Small intestine (tissue), 7 donors: ENCODE results near the gene TAOK1. TPM values are rescaled to one million over a fixed set of nuclear protein-coding genes. Genes with fewer than 3 reads are reported as not detected.
A peak's percentile ranks its signal among the peaks of the same experiment; 100 is the strongest.

Experiments used
- DNase-seq, 2 donors: peaks; one replicate each; pipeline versions ENCODE4 v3.0.0 to v3.0.0-alpha.2; 2013
- FAIRE-seq: peaks from 2 replicates; lab custom pipeline; 2012; peaks lifted over from hg19 to GRCh38; lab: Jason Lieb, UNC
- H3K27ac ChIP-seq, 3 donors: one replicate each; pipeline ENCODE4 v1.5.1; 2013; ENCODE audit warnings: low read length in 2 of 3, mild to moderate bottlenecking in 2 of 3, control low read depth in 1 of 3, inconsistent platforms in 1 of 3, low read depth in 1 of 3, moderate library complexity in 1 of 3
- H3K27me3 ChIP-seq, 3 donors: one replicate each; pipeline ENCODE4 v1.6.1; 2013; ENCODE audit warnings: low read length in 3 of 3, inconsistent platforms in 1 of 3; ENCODE audit not compliant: control insufficient read depth in 3 of 3, insufficient read depth in 3 of 3
- H3K36me3 ChIP-seq, 3 donors: one replicate each; pipeline ENCODE4 v1.6.1; 2013; ENCODE audit warnings: low read length in 3 of 3, inconsistent platforms in 1 of 3, low read depth in 1 of 3, mild to moderate bottlenecking in 1 of 3, moderate library complexity in 1 of 3; ENCODE audit not compliant: control insufficient read depth in 3 of 3, insufficient read depth in 2 of 3
- H3K4me1 ChIP-seq, 3 donors: one replicate each; pipeline ENCODE4 v1.6.1; 2013; ENCODE audit warnings: low read length in 2 of 3, inconsistent platforms in 1 of 3, low read depth in 1 of 3, mild to moderate bottlenecking in 1 of 3, moderate library complexity in 1 of 3; ENCODE audit not compliant: control insufficient read depth in 3 of 3, insufficient read depth in 2 of 3
- H3K4me3 ChIP-seq, 3 donors: one replicate each; pipeline ENCODE4 v1.5.1; 2013; ENCODE audit warnings: low read length in 3 of 3, control low read depth in 1 of 3, inconsistent platforms in 1 of 3, low read depth in 1 of 3, mild to moderate bottlenecking in 1 of 3, moderate library complexity in 1 of 3
- H3K9me3 ChIP-seq, 2 donors: one replicate each; pipeline ENCODE4 v1.6.1; 2013; ENCODE audit warnings: low read depth in 1 of 2, low read length in 1 of 2; ENCODE audit not compliant: control insufficient read depth in 2 of 2, insufficient read depth in 1 of 2
- WGBS, 3 donors: extraction: QIAGEN DNeasy Blood & Tissue Kit; methylation state at CpG; one replicate each; pipeline ENCODE4 v1.1.7; 2013; 5-methylcytosine and 5-hydroxymethylcytosine counted together
- polyA plus RNA-seq, 4 donors: library from polyadenylated mRNA; stranded (reverse) in 3 of 4; unstranded in 1 of 4; fragments of 200-250 nt in 3 of 4; fragments of 120-200 nt in 1 of 4; gene quantifications; one replicate each; pipeline versions ENCODE4 v1.2.1 to v1.2.3, GENCODE V29; 2013
- donor health status: healthy with polysubstance abuse.
- donor health status: control.
- donor health status: control.
- donor health status: Bipolar disorder and iron deficiency.
- donor health status: healthy.

TAOK1 gene
- polyA plus RNA-seq, 4 donors = 4.1 to 18.8 (median 5.9) TPM

DNA sequence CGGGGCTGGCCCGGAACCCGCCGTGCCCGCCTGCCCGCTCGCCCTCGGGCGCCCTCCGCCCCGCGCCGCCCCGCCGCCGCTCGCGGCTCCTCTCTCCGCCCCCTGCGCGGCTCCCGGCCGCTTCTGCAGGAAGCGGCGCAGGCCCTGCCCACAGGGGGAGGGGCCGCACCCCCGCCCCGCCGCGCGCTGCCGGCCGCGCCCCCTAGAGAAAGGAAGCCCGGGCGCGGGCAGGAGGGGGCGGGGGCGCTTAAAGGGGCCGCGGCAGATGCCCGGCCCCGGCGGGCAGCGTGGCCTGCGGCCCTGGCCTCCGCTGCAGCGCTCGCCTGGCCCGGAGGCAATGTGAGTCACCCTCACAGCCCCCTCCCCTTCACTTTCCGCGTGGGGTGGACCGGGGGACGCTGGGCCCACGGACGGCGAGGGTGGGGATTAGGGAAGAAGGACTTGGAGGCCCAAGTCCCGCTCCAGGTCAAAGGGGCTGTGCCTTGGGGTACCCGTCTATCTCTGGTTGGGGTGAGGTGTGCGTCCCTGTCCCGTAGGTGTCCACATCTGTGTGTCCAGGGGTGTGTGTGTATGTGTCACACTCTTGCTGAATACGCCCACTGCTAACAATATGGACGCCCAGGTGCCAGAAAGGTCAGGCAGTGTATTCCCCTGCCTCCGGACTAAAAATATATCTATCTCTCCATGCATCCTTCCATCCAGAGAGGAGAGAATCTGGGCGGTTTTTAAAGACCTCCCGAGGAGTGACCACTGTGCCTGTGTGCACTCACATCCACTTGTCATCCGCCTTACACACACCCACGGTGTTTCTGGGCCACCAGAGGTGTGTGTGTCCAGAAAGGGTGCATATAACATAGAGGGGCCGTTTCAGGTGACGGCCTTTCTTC lies 199.6 kb downstream of the TAOK1 start, which contains the start of gene GIT1:
Gene GIT1, minus strand, starts transcription at position 125 of the 887 bp plus-strand sequence. CDS start 270 bp downstream, outside the sequence.
- Histone ChIP-seq H3K4me3 (peak within 1 kb of the TSS; percentile 65 to 98 (median 81)), H3K4me1 (peaks cover 2 to 59% (median 9%) of the 10 kb centered on the region in 3 donors), H3K27me3 (peaks cover 0 to 2% (median 0%) of the 10 kb centered on the region in 3 donors), H3K9me3 (no peaks in the 10 kb centered on the region), H3K27ac (peak within 1 kb of the TSS; percentile 64 to 77 (median 69)), H3K36me3 (peaks cover 0 to 18% (median 0%) of the 10 kb centered on the region in 3 donors)
- WGBS, 3 donors = 6 to 11% (median 8%) methylated on average over 32 to 70 of the region's 70 CpGs
- FAIRE-seq (no peak), DNase-seq (peak; percentile 87 to 92)

- 44 to 67% (median 59%) methylated on average over 28 to 30 of the region's 30 CpGs for WGBS, 3 donors
- Histone ChIP-seq H3K9me3 (no peaks in the 10 kb centered on the region), H3K4me1 (peaks cover 2 to 59% (median 9%) of the 10 kb centered on the region in 3 donors), H3K27ac (peak overlapping the region in 1 of 3 donors; percentile 81), H3K36me3 (peaks cover 0 to 14% (median 0%) of the 10 kb centered on the region in 3 donors), H3K27me3 (peaks cover 0 to 2% (median 0%) of the 10 kb centered on the region in 3 donors), H3K4me3 (peak overlapping the region in 2 of 3 donors; percentile 53 to 98)
- FAIRE-seq (no peak), DNase-seq (no peak)
Observed at GRCh38 chr17:29590411-29591145, 200.4 kb downstream of the TAOK1 start.

DNA sequence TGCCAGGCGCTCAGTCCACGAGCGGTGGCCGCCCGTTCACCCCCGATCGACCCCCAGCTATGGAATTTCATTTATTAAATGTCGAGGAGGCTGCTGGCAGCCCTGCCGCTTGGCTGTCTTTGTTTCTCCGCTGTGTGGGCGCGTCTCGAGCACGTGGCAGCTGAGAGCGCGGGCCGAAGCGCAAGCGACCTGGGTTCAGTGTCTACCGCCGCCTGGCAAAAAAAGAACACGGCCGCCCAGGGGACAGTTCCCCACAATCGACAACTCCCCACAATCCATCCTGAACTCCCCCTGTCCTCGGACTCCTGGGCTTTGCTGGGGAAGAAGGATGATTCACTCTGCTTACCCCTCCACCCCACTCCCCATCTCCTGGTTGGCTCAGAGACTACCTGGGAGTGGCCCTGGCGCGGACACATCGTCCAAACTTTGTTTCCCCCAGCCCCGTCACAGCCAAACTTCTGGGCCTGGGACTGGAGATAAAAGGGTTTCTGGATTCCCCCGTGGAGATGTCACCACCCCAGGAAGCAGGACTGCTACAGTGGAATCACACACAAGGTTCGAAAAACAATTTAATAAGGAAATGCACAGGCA lies 201.1 kb downstream of the TAOK1 start:
- H3K4me3 ChIP-seq = peak overlapping the region in 1 of 3 donors; percentile 29
- FAIRE-seq = no peak
- H3K36me3 ChIP-seq = peaks cover 0 to 10% (median 0%) of the 10 kb centered on the region in 3 donors
- peaks cover 2 to 59% (median 9%) of the 10 kb centered on the region in 3 donors for H3K4me1 ChIP-seq
- no peaks in the 10 kb centered on the region for H3K9me3 ChIP-seq
- 6 to 27% (median 22%) methylated on average over 19 to 31 of the region's 31 CpGs for WGBS, 3 donors
- DNase-seq = peak in 1 of 2 donors; percentile 63
- H3K27me3 ChIP-seq = peaks cover 0 to 2% (median 0%) of the 10 kb centered on the region in 3 donors
- H3K27ac ChIP-seq = peak overlapping the region in 1 of 3 donors; percentile 81

DNA sequence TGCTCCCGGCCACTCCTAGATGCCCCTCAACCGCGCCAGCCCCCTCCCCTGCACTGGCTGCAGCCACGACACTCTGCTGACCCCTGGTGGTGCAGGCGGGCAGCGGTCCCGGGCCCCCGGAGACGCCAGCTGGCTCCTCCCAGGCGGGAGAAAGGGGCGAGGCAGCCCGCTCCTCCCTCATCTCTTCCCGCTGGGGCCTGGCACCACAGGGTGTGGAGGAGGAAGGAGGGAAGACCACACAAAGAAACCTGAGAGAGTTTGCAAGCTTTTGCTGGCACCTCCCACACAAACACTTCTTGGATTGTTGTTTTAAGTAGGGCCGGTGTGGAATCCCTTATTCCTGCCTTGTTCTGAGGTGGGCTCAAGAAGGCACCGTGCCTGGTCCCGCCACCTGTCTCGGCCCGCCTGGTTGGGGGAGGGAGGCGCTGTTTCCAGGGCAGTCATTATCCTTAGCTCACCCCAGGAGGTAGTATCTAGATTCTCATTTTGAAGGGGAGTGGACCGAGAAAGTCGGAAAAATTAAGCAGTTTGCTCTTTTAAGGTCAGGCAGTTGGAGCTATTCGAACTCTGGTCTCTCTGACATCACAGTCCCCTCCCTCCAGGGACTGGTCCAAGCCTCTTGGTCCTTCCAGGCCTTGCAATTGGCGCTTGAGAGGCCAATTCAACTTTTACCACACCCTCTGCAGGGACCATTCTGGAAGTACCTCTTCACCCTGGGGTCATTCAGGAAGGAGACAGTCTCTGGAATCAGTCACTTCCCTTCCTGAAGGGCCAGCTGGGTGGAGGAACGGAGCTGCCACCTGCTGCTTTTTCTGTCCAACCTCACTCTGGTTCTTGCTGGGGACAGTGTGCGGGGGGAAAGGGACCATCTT lies 201.8 kb downstream of the TAOK1 start:
- peak overlapping the region in 2 of 3 donors; percentile 66 to 81 for H3K27ac ChIP-seq
- peak; percentile 82 to 93 for DNase-seq
- peaks cover 0 to 7% (median 0%) of the 10 kb centered on the region in 3 donors for H3K36me3 ChIP-seq
- WGBS, 3 donors = 6 to 9% (median 9%) methylated on average over 25 of the region's 25 CpGs
- peaks cover 0 to 2% (median 0%) of the 10 kb centered on the region in 3 donors for H3K27me3 ChIP-seq
- peak overlapping the region in 2 of 3 donors; percentile 29 to 33 for H3K4me3 ChIP-seq
- H3K4me1 ChIP-seq = peaks cover 2 to 58% (median 9%) of the 10 kb centered on the region in 3 donors
- FAIRE-seq = no peak
- no peaks in the 10 kb centered on the region for H3K9me3 ChIP-seq

DNA sequence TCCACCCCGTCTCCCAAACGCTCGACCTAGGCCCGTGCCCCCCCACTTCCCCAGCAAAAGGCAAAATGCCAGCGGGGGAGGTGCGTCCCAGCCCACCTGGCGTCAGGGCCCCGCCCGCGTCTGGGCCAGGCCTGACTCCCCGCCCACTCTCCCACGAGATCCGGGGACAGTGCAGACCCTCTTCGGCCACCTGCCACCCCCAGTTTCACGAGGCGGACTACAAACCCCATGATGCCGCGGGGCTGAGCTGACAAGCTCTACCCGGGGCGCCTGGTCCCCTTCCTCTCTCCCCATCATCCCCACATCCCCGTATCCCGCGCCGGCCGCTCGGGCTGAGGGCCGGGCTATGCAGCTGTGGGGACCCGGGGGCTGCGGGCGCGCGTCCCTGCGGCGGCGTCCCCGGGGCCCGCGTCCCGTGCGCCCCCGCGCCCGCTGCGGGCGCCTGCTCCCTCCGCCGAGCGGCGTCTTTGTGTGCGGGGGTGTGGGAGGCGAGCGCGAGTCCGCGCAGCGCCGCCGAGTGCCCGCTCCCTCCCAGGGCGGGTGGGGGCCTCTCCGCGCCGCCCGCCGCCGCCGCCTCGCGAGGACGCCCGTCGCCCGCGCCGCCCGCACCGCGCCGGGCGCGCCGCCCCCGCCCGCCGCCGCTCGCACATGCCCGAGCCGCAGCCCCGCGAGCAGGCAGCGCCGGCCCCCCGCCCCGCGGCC lies 202.8 kb downstream of the TAOK1 start, which contains the start of gene ANKRD13B:
Gene ANKRD13B, plus strand, starts transcription at position 283 of the 702 bp plus-strand sequence. CDS start 490 bp downstream, outside the sequence.
- Histone ChIP-seq H3K4me3 (peak within 1 kb of the TSS; percentile 39 to 63 (median 51)), H3K27ac (peak within 1 kb of the TSS in 2 of 3 donors; percentile 66 to 81), H3K9me3 (no peaks in the 10 kb centered on the region), H3K36me3 (peaks cover 0 to 4% (median 0%) of the 10 kb centered on the region in 3 donors), H3K27me3 (peaks cover 0 to 2% (median 0%) of the 10 kb centered on the region in 3 donors), H3K4me1 (peaks cover 2 to 48% (median 9%) of the 10 kb centered on the region in 3 donors)
- no peak for FAIRE-seq
- DNase-seq = peak in 1 of 2 donors; percentile 57
- WGBS, 3 donors = 0 to 1% (median 1%) methylated on average over 20 to 96 of the region's 96 CpGs

- peak overlapping the region; percentile 39 to 63 (median 51) for H3K4me3 ChIP-seq
- H3K4me1 ChIP-seq = peaks cover 0 to 42% (median 9%) of the 10 kb centered on the region in 3 donors
Observed at GRCh38 chr17:29593591-29594518, 203.7 kb downstream of the TAOK1 start.

More at GRCh38 chr17:29593591-29594518, 203.7 kb downstream of the TAOK1 start:
- Histone ChIP-seq H3K36me3 (peaks cover 0 to 4% (median 0%) of the 10 kb centered on the region in 3 donors), H3K27me3 (peaks cover 0 to 2% (median 0%) of the 10 kb centered on the region in 3 donors), H3K27ac (no peak overlapping the region), H3K9me3 (no peaks in the 10 kb centered on the region)
- DNase-seq = peak in 1 of 2 donors; percentile 56
- 5 to 7% (median 6%) methylated on average over 40 to 64 of the region's 64 CpGs for WGBS, 3 donors
- no peak for FAIRE-seq
